HepG2 (cell line): ENCODE measurements around the gene PROC. TPM values are rescaled to one million over a fixed set of nuclear protein-coding genes. Genes with fewer than 3 reads are reported as not detected.

Source experiments
- EZH2 ChIP-seq: conservative IDR thresholded peaks from 2 replicates; pipeline ENCODE4 v1.6.1; 2012; ENCODE audit warnings: mild to moderate bottlenecking, low read depth, low read length, moderate library complexity
- HES4 ChIP-seq: sonication (generic); formaldehyde crosslinking; IDR thresholded peaks from 2 replicates; pipeline ENCODE4 v1.9.0; 2021; ENCODE audit warnings: mild to moderate bottlenecking, missing genetic modification reagents, borderline replicate concordance
- HOXA3 ChIP-seq: sonication (generic); formaldehyde crosslinking; IDR thresholded peaks from 2 replicates; pipeline ENCODE4 v1.5.0; 2020; ENCODE audit warnings: missing genetic modification reagents
- KAT2B ChIP-seq: fragments of 150-350 bp; IDR thresholded peaks from 2 replicates; pipeline ENCODE4 v1.6.1; 2014; ENCODE audit warnings: low read depth, low read length, borderline replicate concordance
- KLF15 ChIP-seq: sonication (generic); formaldehyde crosslinking; IDR thresholded peaks from 2 replicates; pipeline ENCODE4 v1.8.1; 2023; ENCODE audit warnings: borderline replicate concordance, mild to moderate bottlenecking, inconsistent platforms, missing genetic modification reagents, mixed read lengths
- RAD51 ChIP-seq: fragments of 450-650 bp; IDR thresholded peaks from 2 replicates; pipeline ENCODE4 v1.6.1; 2016; ENCODE audit warnings: borderline replicate concordance
- RNF2 ChIP-seq: fragments of 450-650 bp; conservative IDR thresholded peaks from 2 replicates; pipeline ENCODE4 v1.6.1; 2016; ENCODE audit warnings: low read depth
- RXRA ChIP-seq: sonication (generic); formaldehyde crosslinking; IDR thresholded peaks from 2 replicates; pipeline ENCODE4 v1.5.1; 2020; ENCODE audit warnings: missing genetic modification reagents
- ZNF619 ChIP-seq: sonication (generic); formaldehyde crosslinking; IDR thresholded peaks from 2 replicates; pipeline ENCODE4 v1.4.0; 2020; ENCODE audit warnings: mild to moderate bottlenecking, missing genetic modification reagents
- ZNF652 ChIP-seq: IDR thresholded peaks from 2 replicates; pipeline ENCODE4 v1.6.1; 2016; ENCODE audit warnings: low read depth, borderline replicate concordance
- ZNF746 ChIP-seq: sonication (generic); formaldehyde crosslinking; IDR thresholded peaks from 2 replicates; pipeline ENCODE4 v1.8.0; 2022; ENCODE audit warnings: mild to moderate bottlenecking, missing genetic modification reagents
- ZNF772 ChIP-seq: sonication (generic); formaldehyde crosslinking; IDR thresholded peaks from 2 replicates; pipeline ENCODE4 v1.5.0; 2020; ENCODE audit warnings: mild to moderate bottlenecking, missing genetic modification reagents
- ZNF777 ChIP-seq: sonication (generic); formaldehyde crosslinking; IDR thresholded peaks from 2 replicates; pipeline ENCODE4 v1.4.0; 2020; ENCODE audit warnings: missing genetic modification reagents
- polyA plus RNA-seq, 8 experiments: library from polyadenylated mRNA; depleted of rRNA in 3 of 8; stranded (reverse) in 7 of 8; unstranded in 1 of 8; fragments of >200 nt; fragmentation: Illumina TruSeq in 4 of 8; extraction: Trizol in 4 of 8; gene quantifications; 2 replicates each; pipeline versions ENCODE4 v1.2.1 to v1.2.3, GENCODE V29; 2011 to 2016; ENCODE audit warnings: low read depth in 4 of 8, missing spikeins in 1 of 8, mixed read lengths in 1 of 8; ENCODE audit not compliant: insufficient read depth in 1 of 8
- total RNA-seq, 5 experiments: library from RNA; depleted of rRNA; stranded (reverse); fragments of >200 nt; fragmentation: Illumina TruSeq; extraction: Trizol; gene quantifications; 2 replicates each; pipeline ENCODE4 v1.2.3, GENCODE V29; 2016; ENCODE audit warnings: low read depth in 1 of 5
- TF ChIP-seq, protein P1 (sequence below): IDR thresholded peaks from 2 replicates; pipeline ENCODE4 v1.6.1; 2016; ENCODE audit warnings: low read depth, control low read depth
- TF ChIP-seq, protein P2 (sequence below): sonication (generic); formaldehyde crosslinking; IDR thresholded peaks from 2 replicates; pipeline ENCODE4 v1.5.1; 2020; ENCODE audit warnings: missing genetic modification reagents, mild to moderate bottlenecking, borderline replicate concordance
- TF ChIP-seq, protein P3 (sequence below): sonication (generic); formaldehyde crosslinking; IDR thresholded peaks from 2 replicates; pipeline ENCODE4 v1.5.0; 2020; ENCODE audit warnings: mild to moderate bottlenecking, missing genetic modification reagents
- TF ChIP-seq, protein P4 (sequence below): sonication (generic); formaldehyde crosslinking; IDR thresholded peaks from 2 replicates; pipeline ENCODE4 v1.4.0; 2020; ENCODE audit warnings: missing genetic modification reagents
- TF ChIP-seq, protein P5 (sequence below): sonication (generic); formaldehyde crosslinking; conservative IDR thresholded peaks from 2 replicates; pipeline ENCODE4 v1.8.0; 2022; ENCODE audit warnings: low read depth, missing genetic modification reagents

The PROC gene
- total and polyA plus RNA-seq, 2 of the 13 experiments (the other 11 are each of a cell fraction or from before 2014, with no cell fraction given), result 134 to 185 TPM

DNA sequence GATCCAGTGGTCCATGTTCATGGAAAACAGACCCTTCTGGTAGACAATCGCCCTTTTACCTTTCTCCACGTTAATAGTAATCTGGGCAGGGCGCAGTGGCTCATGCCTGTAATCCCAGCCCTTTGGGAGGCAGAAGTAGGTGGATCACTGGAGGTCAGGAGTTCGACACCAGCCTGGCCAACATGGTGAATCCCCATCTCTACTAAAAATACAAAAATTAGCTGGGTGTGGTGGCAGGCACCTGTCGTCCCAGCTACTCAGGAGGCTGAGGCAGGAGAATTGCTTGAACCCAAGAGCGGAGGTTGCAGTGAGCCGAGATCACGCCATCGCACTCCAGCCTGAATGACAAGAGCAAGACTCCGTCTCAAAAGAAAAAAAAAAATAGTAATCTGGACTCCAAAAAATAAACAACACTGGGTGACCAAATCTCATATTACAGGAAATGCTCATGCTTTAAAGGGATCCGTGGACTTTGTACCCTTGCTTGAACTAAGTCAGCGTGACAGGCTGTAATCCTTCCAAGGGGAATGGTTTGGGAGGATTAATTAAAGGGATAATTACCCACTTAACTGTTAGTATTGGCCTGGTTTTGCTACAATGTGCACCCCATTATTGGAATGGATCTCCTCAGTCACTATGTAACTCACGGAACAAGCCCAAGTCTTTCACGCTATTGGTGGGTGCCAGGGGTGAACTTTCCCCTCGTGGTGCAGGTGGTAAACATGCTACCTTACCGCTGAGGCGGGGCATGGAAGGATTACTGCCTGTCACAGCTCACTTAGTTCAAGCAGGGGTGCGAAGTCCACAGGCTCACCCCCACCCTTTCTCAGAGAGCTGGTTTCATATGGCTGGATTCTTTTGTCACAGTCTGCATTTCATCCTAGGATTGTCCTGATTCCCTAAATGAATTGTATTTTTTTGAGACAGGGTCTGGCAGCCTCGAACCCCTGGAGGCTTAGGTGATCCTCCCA, 36.7 kb downstream of the PROC start (continued):
- TF ChIP-seq, protein P1, sequence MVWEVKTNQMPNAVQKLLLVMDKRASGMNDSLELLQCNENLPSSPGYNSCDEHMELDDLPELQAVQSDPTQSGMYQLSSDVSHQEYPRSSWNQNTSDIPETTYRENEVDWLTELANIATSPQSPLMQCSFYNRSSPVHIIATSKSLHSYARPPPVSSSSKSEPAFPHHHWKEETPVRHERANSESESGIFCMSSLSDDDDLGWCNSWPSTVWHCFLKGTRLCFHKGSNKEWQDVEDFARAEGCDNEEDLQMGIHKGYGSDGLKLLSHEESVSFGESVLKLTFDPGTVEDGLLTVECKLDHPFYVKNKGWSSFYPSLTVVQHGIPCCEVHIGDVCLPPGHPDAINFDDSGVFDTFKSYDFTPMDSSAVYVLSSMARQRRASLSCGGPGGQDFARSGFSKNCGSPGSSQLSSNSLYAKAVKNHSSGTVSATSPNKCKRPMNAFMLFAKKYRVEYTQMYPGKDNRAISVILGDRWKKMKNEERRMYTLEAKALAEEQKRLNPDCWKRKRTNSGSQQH, result 0 out of 2 replicates have a peak, but pooled peaks have one; percentile 73
- peak; percentile 96 for TF ChIP-seq HOXA3 (CRISPR knock-in tag)
- peak; percentile 29; the same call in 1 of the 2 replicates for TF ChIP-seq ZNF619 (CRISPR knock-in tag)
- TF ChIP-seq, protein P2, sequence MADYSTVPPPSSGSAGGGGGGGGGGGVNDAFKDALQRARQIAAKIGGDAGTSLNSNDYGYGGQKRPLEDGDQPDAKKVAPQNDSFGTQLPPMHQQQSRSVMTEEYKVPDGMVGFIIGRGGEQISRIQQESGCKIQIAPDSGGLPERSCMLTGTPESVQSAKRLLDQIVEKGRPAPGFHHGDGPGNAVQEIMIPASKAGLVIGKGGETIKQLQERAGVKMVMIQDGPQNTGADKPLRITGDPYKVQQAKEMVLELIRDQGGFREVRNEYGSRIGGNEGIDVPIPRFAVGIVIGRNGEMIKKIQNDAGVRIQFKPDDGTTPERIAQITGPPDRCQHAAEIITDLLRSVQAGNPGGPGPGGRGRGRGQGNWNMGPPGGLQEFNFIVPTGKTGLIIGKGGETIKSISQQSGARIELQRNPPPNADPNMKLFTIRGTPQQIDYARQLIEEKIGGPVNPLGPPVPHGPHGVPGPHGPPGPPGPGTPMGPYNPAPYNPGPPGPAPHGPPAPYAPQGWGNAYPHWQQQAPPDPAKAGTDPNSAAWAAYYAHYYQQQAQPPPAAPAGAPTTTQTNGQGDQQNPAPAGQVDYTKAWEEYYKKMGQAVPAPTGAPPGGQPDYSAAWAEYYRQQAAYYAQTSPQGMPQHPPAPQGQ (CRISPR knock-in tag), result 0 out of 2 replicates have a peak, but pooled peaks have one; percentile 30
- no peak; the same call in none of the 2 replicates for TF ChIP-seq RNF2
- TF ChIP-seq RAD51, result no peak
- TF ChIP-seq, protein P3, sequence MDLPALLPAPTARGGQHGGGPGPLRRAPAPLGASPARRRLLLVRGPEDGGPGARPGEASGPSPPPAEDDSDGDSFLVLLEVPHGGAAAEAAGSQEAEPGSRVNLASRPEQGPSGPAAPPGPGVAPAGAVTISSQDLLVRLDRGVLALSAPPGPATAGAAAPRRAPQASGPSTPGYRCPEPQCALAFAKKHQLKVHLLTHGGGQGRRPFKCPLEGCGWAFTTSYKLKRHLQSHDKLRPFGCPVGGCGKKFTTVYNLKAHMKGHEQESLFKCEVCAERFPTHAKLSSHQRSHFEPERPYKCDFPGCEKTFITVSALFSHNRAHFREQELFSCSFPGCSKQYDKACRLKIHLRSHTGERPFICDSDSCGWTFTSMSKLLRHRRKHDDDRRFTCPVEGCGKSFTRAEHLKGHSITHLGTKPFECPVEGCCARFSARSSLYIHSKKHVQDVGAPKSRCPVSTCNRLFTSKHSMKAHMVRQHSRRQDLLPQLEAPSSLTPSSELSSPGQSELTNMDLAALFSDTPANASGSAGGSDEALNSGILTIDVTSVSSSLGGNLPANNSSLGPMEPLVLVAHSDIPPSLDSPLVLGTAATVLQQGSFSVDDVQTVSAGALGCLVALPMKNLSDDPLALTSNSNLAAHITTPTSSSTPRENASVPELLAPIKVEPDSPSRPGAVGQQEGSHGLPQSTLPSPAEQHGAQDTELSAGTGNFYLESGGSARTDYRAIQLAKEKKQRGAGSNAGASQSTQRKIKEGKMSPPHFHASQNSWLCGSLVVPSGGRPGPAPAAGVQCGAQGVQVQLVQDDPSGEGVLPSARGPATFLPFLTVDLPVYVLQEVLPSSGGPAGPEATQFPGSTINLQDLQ (CRISPR knock-in tag), result no peak
- TF ChIP-seq ZNF652 (CRISPR knock-in tag), result peak; percentile 55; the same call in 1 of the 2 replicates
- no peak for TF ChIP-seq EZH2
- peak; percentile 99 for TF ChIP-seq RXRA
- TF ChIP-seq, protein P4, sequence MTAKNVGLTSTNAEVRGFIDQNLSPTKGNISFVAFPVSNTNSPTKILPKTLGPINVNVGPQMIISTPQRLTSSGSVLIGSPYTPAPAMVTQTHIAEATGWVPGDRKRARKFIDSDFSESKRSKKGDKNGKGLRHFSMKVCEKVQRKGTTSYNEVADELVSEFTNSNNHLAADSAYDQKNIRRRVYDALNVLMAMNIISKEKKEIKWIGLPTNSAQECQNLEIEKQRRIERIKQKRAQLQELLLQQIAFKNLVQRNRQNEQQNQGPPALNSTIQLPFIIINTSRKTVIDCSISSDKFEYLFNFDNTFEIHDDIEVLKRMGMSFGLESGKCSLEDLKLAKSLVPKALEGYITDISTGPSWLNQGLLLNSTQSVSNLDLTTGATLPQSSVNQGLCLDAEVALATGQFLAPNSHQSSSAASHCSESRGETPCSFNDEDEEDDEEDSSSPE (CRISPR knock-in tag), result peak; percentile 85
- TF ChIP-seq, protein P5, sequence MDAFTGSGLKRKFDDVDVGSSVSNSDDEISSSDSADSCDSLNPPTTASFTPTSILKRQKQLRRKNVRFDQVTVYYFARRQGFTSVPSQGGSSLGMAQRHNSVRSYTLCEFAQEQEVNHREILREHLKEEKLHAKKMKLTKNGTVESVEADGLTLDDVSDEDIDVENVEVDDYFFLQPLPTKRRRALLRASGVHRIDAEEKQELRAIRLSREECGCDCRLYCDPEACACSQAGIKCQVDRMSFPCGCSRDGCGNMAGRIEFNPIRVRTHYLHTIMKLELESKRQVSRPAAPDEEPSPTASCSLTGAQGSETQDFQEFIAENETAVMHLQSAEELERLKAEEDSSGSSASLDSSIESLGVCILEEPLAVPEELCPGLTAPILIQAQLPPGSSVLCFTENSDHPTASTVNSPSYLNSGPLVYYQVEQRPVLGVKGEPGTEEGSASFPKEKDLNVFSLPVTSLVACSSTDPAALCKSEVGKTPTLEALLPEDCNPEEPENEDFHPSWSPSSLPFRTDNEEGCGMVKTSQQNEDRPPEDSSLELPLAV, result no peak
- peak; percentile 91 for TF ChIP-seq ZNF772 (CRISPR knock-in tag)
- no peak for TF ChIP-seq KAT2B
- TF ChIP-seq ZNF777, result peak; percentile 37
- 0 out of 2 replicates have a peak, but pooled peaks have one; percentile 40 for TF ChIP-seq HES4 (CRISPR knock-in tag)
- TF ChIP-seq KLF15 (CRISPR knock-in tag), result no peak
- TF ChIP-seq ZNF746 (CRISPR knock-in tag), result peak; percentile 82
